NCI-H2196 treated with DMSO at 0.1 percent for 48 hours (cell line): ENCODE results near the gene ELK4.

Source experiments
- DNase-seq: peaks from one replicate; lab custom pipeline; 2025; ENCODE audit not compliant: unreplicated experiment; lab: John Stamatoyannopoulos, UW

The ELK4 gene

DNA sequence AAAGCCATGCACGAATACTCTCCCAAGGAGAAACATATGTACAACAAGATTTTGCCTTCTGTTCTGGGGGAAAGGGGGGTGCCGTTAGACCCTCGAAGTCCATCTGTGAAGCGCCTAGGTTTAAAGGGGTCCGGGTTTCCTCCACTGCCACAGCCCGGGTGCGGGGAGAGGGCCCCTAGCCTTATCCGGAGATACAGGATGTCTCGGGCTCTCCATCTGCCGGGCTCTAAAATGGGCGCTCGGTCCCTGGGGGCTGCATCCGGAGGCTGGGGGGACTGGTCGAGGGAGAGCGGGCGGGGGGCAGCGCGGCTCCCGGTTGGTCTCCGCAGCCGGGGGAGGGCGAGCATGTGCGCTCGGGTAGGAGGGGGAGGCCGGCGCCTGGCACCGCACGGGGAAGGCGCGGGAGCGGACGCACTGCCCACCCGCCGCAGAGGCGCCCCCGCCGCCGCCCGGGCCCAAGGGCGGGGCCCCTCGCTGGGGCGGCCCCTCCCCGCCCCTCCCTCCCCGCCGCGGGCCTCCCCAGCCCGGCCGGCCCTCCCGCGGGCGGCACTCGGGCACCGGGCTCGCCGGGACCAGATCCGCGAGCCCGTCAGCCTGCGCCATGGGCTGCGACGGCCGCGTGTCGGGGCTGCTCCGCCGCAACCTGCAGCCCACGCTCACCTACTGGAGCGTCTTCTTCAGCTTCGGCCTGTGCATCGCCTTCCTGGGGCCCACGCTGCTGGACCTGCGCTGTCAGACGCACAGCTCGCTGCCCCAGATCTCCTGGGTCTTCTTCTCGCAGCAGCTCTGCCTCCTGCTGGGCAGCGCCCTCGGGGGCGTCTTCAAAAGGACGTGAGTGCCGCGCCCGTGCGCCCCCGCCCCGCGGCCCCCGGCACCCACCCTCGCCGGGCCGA is 63.1 kb downstream of the ELK4 start:
- DNase-seq, result no peak

- no peak for DNase-seq
Measured at GRCh38 chr1:205568135-205568468, 63.7 kb downstream of the ELK4 start.

DNA sequence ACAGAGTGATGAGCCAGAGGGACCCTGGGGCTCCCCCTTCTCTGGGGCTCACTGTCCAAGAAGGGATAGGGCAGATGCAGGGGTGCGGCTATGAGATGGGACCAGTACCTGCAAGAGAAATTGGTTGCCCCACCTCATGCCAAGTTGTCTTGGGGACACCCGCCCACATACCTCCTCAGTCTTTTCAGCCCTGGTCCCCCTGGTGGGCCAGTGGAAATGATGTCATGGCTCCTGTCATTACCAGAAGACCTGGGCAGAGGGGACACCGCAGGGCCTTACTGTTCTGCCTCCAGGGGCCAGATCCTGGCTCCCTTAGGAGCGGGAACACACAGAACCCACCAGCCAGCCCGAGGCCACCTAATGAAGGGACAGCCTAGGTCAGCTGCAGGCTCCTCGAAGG is 64.1 kb downstream of the ELK4 start:
- no peak for DNase-seq

- DNase-seq, result no peak
Measured at GRCh38 chr1:205565799-205566198, 66.0 kb downstream of the ELK4 start.

DNA sequence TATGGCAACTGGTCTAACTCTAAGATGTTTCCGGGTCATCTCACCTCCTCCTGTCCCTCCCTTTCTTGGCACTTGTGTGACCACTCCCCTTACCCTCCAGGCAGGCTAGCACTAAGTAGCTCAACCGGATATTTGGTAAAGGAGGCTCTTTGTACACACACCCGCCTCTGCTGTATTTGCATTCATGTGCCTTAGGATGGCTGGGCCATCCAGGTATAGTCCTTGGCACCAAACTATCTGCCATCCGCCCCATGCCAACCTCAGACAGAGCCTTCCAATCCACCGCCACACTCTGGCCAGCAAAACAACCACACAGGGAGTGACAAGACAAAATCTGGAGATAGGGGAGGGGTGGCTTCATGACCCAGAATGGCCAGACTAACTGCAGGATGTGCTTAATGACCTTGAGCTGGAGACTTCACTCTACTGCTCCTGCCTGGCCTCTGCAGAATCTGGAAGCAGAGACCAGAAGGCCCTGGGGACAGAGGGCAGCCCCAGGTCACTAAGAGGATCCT is 67.8 kb downstream of the ELK4 start:
- DNase-seq, result peak; percentile 43

DNA sequence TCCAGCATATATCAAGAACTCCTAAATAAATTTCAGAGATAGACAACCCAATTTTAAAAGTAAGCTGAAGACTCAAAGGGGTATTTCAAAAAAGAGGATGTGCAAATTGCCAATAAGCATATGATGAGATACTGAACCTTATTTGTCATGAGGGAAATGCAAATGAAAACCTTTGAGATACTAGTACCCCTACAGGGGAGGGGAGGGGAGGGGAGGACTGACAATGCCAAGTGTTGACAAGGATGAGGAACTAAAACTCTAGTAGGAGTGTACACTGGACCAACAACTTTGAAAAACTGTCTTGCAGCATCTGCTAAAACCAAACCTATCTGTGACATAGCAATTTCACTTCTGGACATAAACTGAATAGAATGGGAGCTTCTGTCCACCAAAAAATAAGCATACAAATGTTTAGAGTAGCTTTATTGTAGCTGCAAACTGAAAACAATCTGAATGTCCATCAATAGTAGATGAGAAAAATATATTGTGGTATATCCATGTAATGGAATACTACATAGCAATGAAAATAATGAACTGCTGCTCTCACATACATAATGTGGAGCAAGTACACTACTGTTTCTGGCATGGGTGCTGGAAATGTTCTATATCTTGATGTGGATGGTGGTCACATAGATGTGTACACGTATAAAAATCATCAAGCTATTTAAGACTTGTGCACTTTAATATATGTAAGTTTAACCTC is 70.2 kb downstream of the ELK4 start:
- DNase-seq, result no peak
